ENCODE measurements around the gene TMEM94.
"Not testable (repeated sequence)": the region's sequence is repeated elsewhere in the genome, so short reads cannot be mapped to it uniquely, and the experiment has no call there.

TMEM94 gene

DNA sequence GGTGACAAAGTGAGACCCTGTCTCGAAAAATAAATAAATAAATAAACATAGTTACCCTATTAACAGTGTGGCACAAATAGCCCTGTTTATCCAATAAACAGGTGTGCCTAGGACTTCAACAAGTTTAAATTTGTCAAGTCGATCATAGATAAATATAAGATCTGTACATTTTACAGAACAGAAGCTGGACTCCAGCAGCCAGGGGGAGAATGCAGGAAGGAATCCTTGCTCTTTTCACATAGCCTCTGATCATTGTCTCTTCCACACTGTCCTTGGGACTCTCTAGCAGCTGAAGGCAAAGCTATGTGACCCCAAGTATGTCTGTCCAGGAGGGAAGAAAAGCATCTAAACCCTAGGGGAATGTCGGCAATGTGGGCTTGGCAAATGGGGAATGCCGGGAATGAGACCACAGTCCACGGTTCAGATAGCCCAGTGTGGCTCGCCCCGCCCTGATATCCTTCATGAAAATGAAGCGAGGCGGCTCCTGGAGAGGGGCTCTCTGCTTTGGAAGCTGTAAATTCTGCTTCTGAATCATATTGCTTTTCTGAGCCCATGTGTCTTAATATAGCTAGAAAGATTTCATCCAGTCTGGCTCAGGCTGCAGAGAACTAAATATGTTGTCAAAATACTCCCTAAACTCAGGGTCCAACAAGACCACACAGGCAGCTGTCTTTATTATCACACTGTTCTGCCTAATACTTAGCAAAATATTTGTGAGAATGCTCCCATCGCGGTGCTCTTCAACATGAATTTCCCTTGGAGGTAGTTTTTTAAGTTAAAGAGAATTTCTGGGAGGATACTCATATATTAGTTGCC, 26.1 kb upstream of the TMEM94 start:
- H3K4me1 ChIP-seq (ENCODE audit: control insufficient read depth, insufficient read depth, low read length), result peaks cover 17% of the 10 kb centered on the region
- H3K36me3 ChIP-seq (ENCODE audit: control insufficient read depth, insufficient read depth, low read length, severe bottlenecking), result no peaks in the 10 kb centered on the region
- no peaks in the 10 kb centered on the region for H3K9me3 ChIP-seq (ENCODE audit: control insufficient read depth, low read length)
- peak; percentile 84 for DNase-seq (ENCODE audit: low read depth)
- peaks cover 18% of the 10 kb centered on the region for H3K27me3 ChIP-seq (replicated peaks; ENCODE audit: control insufficient read depth, insufficient read depth, low read length)
- H3K4me3 ChIP-seq (ENCODE audit: low read length), result peak overlapping the region; percentile 29
- H3K9ac ChIP-seq (ENCODE audit: low read length), result peak overlapping the region; percentile 14

DNA sequence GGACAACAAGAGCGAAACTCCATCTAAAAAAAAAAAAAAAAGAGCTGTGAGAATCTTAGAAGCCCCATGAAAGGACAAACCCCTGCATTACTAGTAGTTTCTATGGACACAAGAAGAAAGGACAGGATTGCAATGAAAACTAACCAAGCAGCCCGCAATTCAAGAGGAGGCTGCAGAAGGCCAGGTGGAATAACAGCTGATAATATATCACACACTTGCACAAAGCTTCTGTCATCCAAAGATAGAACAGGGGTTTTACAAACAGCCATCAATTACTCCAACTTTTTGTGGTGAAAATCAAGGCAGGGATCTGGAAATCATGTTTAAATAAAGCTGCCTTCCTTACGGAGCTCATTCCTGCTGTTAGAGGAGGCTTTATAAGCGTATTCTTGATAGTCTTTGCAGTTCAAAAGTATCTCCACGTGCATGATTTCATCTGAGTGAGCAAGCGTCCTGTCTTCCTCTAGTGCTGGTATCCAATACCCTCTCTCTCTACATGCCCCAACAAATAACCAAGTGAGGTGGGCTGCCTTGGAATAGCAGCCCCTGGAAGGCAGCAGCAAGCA, 23.1 kb upstream of the TMEM94 start:
- Histone ChIP-seq H3K27me3 (replicated peaks; ENCODE audit: control insufficient read depth, insufficient read depth, low read length) (peaks cover 18% of the 10 kb centered on the region), H3K9ac (ENCODE audit: low read length) (no peak overlapping the region), H3K36me3 (ENCODE audit: control insufficient read depth, insufficient read depth, low read length, severe bottlenecking) (no peaks in the 10 kb centered on the region), H3K4me3 (ENCODE audit: low read length) (no peak overlapping the region), H3K9me3 (ENCODE audit: control insufficient read depth, low read length) (no peaks in the 10 kb centered on the region), H3K4me1 (ENCODE audit: control insufficient read depth, insufficient read depth, low read length) (peaks cover 23% of the 10 kb centered on the region)
- DNase-seq (ENCODE audit: low read depth), result no peak

DNA sequence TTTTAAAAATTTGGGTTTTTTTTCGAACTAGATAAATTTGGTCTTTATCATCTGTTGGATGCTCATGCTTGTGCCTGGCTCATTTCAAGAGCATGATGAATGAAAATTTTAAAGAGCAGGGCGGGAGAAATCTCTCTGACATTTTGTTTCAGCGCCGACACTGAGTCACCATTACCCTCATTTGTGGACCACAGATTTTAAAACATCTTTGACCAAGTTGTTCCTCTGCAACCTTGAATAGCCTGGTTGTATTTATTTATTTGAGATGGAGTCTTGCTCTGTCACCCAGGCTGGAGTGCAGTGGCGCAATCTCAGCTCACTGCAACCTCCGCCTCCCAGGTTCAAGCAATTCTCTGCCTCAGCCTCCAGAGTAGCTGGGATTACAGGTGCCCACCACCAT, 22.0 kb upstream of the TMEM94 start:
- peaks cover 16% of the 10 kb centered on the region for H3K4me1 ChIP-seq (ENCODE audit: control insufficient read depth, insufficient read depth, low read length)
- not testable (repeated sequence) for H3K4me3 ChIP-seq (ENCODE audit: low read length); DNase-seq (ENCODE audit: low read depth)

DNA sequence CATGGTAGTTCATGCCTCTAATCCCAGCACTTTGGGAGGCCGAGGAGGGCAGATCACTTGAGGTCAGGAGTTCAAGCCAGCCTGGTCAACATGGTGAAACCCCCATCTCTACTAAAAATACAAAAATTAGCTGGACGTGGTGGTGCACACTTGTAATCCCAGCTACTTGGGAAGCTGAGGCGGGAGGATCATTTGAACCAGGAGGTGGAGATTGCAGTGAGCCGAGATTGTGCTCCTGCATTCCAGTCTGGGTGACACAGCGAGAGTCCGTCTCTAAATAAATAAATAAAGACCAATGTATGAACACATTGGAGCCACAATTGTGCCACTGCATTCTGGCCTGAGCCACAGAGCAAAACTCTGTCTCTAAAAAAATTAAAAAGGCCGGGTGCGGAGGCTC, 19.0 kb upstream of the TMEM94 start:
- not testable (repeated sequence) for H3K36me3 ChIP-seq (ENCODE audit: control insufficient read depth, insufficient read depth, low read length, severe bottlenecking); H3K9ac ChIP-seq (ENCODE audit: low read length); H3K9me3 ChIP-seq (ENCODE audit: control insufficient read depth, low read length); H3K4me3 ChIP-seq (ENCODE audit: low read length); DNase-seq (ENCODE audit: low read depth); H3K4me1 ChIP-seq (ENCODE audit: control insufficient read depth, insufficient read depth, low read length)
- peaks cover 18% of the 10 kb centered on the region for H3K27me3 ChIP-seq (replicated peaks; ENCODE audit: control insufficient read depth, insufficient read depth, low read length)

More for the DNA sequence above, 22.0 kb upstream of the TMEM94 start:
- not testable (repeated sequence) for H3K9ac ChIP-seq (ENCODE audit: low read length); H3K36me3 ChIP-seq (ENCODE audit: control insufficient read depth, insufficient read depth, low read length, severe bottlenecking); H3K9me3 ChIP-seq (ENCODE audit: control insufficient read depth, low read length)
- peaks cover 18% of the 10 kb centered on the region for H3K27me3 ChIP-seq (replicated peaks; ENCODE audit: control insufficient read depth, insufficient read depth, low read length)

DNA sequence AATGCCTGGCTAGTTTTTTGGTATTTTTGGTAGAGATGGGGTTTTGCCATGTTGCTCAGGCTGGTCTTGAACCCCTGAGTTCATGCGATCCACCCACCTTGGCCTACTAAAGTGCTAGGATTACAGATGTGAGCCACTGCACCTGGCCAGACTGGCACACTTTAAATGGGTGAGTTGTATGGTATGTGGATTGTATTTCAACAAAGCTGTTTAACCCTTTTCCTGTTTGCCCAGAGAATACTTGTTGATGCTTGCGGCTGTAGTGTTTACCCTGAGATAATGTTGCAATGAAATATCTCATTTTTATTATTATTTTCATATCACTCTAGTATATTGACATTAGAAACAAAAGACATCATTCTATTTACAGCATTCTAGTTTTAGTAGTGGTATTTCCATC, 17.1 kb upstream of the TMEM94 start:
- DNase-seq (ENCODE audit: low read depth), result no peak
- Histone ChIP-seq H3K4me1 (ENCODE audit: control insufficient read depth, insufficient read depth, low read length) (peaks cover 6% of the 10 kb centered on the region), H3K9me3 (ENCODE audit: control insufficient read depth, low read length) (no peaks in the 10 kb centered on the region), H3K27me3 (replicated peaks; ENCODE audit: control insufficient read depth, insufficient read depth, low read length) (peaks cover 8% of the 10 kb centered on the region), H3K9ac (ENCODE audit: low read length) (no peak overlapping the region), H3K36me3 (ENCODE audit: control insufficient read depth, insufficient read depth, low read length, severe bottlenecking) (no peaks in the 10 kb centered on the region), H3K4me3 (ENCODE audit: low read length) (no peak overlapping the region)

DNA sequence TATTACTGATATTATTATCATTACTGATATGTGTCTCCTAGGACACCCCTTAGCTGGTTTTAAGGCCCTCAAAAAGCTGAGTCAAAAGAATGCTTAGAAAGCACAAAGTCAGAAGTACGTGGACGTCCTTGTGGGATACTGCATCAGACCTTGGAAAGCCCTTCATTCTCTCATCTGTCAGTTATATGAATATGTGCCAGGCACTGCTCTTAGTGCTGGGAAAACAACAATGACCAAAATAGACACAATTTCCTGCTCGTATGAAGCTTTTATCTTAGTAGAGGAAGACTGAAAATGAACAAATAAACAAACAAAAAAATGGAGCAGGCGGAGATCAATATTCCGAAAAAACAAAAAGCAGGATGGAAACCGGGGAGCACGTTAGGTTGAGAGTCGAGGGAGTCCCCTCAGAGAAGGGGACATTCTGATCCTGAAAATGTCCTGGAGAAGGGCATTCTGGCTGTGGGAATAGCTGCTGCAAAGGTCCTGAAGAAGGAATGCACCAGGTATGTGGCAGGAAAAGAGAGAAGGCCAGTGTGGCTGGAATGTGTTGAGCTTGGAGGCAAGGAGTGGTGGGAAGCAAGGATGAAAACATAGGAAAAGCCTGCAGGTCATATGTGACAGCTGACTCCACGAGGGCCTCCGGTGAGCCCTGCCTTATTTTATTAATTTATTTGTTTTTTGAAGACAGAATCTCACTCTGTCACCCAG, 15.5 kb upstream of the TMEM94 start:
- Histone ChIP-seq H3K4me3 (ENCODE audit: low read length) (no peak overlapping the region), H3K36me3 (ENCODE audit: control insufficient read depth, insufficient read depth, low read length, severe bottlenecking) (no peaks in the 10 kb centered on the region), H3K9me3 (ENCODE audit: control insufficient read depth, low read length) (no peaks in the 10 kb centered on the region), H3K9ac (ENCODE audit: low read length) (no peak overlapping the region), H3K27me3 (replicated peaks; ENCODE audit: control insufficient read depth, insufficient read depth, low read length) (no peaks in the 10 kb centered on the region), H3K4me1 (ENCODE audit: control insufficient read depth, insufficient read depth, low read length) (peaks cover 3% of the 10 kb centered on the region)
- no peak for DNase-seq (ENCODE audit: low read depth)

DNA sequence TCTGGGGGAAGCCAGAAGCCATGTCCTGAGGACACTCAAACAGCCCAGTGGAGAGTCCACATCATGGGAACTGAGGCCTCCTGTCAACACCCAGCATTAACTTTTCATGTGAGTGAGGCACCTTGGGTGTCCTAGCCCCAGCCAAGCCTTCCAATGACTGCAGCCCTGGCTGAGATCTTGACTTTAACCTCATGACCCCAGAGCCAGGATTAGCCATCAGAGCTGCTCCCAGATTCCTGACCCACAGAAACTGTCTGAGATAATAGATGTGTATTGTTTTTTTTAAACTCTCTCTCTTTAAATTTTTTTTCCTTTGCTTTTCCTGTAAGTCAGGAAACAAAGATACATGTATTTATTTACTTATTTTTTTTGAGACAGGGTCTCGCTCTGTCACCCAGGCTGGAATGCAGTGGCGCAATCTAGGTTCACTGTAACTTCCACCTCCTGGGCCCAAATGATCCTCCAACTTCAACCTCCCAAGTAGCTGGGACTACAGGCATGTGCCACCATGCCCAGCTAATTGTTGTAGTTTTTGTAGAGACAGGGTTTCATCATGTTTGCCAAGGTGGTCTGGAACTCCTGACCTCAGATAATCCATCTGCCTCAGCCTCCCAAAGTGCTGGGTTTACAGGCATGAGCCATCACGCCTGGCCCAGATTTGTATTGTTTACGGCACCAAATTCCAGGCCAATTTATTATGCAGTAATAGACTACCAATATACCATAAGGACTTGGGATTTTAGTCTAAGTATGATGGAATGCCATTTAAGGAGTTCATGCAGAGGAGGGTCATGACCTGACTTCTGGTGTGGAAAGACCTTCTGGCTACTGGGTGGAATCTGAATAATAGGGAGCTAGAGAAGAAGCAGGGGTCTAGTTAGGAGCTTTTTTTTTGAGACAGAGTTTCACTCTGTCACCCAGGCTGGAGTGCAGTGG, 14.0 kb upstream of the TMEM94 start:
- no peak overlapping the region for H3K9ac ChIP-seq (ENCODE audit: low read length)

DNA sequence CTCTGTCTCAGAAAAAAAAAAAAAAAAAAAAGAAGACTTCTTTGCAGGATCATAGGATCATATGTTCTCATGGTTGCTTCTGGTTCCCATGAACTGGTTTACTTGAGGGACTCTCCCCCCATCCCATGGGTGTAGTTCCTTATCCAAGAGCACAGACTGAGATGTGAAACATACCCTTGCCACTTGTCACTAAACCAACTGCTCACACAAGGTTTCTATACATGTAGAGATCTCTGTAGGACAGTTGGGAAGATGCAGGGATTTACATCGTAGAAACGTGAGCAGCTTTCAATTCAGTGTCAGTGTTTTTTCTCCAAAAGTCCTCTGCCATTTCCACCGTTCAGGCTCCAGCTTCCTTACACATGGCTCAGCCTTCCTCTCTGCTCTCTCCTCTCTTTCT, 11.1 kb upstream of the TMEM94 start:
- no peaks in the 10 kb centered on the region for H3K9me3 ChIP-seq (ENCODE audit: control insufficient read depth, low read length)
- no peak overlapping the region for H3K4me3 ChIP-seq (ENCODE audit: low read length)
- no peaks in the 10 kb centered on the region for H3K36me3 ChIP-seq (ENCODE audit: control insufficient read depth, insufficient read depth, low read length, severe bottlenecking)
- H3K27me3 ChIP-seq (replicated peaks; ENCODE audit: control insufficient read depth, insufficient read depth, low read length), result no peaks in the 10 kb centered on the region
- DNase-seq (ENCODE audit: low read depth), result no peak
- H3K9ac ChIP-seq (ENCODE audit: low read length), result no peak overlapping the region
- H3K4me1 ChIP-seq (ENCODE audit: control insufficient read depth, insufficient read depth, low read length), result no peaks in the 10 kb centered on the region

More for the DNA sequence above, 14.0 kb upstream of the TMEM94 start:
- H3K36me3 ChIP-seq (ENCODE audit: control insufficient read depth, insufficient read depth, low read length, severe bottlenecking), result no peaks in the 10 kb centered on the region
- H3K27me3 ChIP-seq (replicated peaks; ENCODE audit: control insufficient read depth, insufficient read depth, low read length), result no peaks in the 10 kb centered on the region
- no peak overlapping the region for H3K4me3 ChIP-seq (ENCODE audit: low read length)
- H3K4me1 ChIP-seq (ENCODE audit: control insufficient read depth, insufficient read depth, low read length), result no peaks in the 10 kb centered on the region
- H3K9me3 ChIP-seq (ENCODE audit: control insufficient read depth, low read length), result no peaks in the 10 kb centered on the region
- DNase-seq (ENCODE audit: low read depth), result no peak

DNA sequence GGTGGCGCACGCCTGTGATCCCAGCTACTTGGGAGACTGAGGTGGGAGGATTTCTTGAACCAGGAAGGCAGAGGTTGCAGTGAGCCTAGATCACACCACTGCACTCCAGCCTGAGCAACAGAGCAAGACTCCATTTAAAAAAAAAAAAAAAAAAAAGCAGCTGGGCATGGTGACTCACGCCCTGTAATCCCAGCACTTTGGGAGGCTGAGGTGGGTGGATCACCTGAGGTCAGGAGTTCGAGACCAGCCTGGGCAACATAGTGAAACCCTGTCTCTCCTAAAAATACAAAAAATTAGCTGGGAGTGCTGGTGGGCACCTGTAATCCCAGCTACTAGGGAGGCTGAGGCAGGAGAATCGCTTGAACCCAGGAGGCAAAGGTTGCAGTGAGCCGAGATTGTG, 10.5 kb upstream of the TMEM94 start:
- not testable (repeated sequence) for H3K9me3 ChIP-seq (ENCODE audit: control insufficient read depth, low read length); H3K36me3 ChIP-seq (ENCODE audit: control insufficient read depth, insufficient read depth, low read length, severe bottlenecking); H3K9ac ChIP-seq (ENCODE audit: low read length); DNase-seq (ENCODE audit: low read depth); H3K4me3 ChIP-seq (ENCODE audit: low read length); H3K4me1 ChIP-seq (ENCODE audit: control insufficient read depth, insufficient read depth, low read length); H3K27me3 ChIP-seq (replicated peaks; ENCODE audit: control insufficient read depth, insufficient read depth, low read length)

DNA sequence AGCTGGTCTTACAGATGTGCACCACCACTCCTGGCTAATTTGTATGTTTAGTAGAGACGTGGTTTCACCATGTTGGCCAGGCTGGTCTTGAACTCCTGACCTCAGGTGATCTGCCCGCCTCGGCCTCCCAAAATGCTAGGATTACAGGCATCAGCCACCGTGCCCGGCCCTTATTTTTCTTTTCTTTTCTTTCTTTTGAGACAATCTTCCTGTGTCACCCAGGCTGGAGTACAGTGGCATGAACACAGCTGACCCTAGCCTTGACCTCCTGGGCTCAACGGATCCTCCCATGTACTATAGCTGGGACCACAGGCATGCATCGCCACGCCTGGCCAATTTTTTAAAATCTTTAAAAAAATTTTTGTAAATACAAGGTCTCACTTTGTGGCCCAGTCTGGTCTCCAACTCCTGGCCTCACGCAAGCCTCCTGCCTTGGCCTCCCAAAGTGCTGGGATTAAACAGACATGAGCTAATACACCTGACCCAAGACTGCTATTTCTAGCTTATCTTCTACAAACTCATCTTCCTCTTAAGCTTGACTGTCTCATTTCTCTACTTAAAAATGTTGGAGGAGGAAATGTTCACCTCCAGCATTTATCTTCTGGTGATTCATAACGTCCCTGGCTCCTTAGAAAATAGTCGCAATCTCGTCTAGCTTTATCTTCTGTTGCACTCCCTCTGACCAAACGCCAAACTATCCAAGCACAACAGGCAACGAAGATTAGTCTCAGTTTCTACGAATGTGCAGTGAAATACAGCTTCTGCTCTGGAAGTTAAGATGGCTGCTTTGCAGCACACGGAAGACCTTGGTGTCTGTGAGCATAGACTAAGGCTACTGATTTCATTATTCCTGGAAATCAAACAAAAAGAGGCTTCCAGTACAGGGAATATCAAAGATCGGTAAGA, 8.2 kb upstream of the TMEM94 start:
- Histone ChIP-seq H3K9ac (ENCODE audit: low read length) (no peak overlapping the region), H3K9me3 (ENCODE audit: control insufficient read depth, low read length) (no peaks in the 10 kb centered on the region), H3K4me1 (ENCODE audit: control insufficient read depth, insufficient read depth, low read length) (no peaks in the 10 kb centered on the region), H3K36me3 (ENCODE audit: control insufficient read depth, insufficient read depth, low read length, severe bottlenecking) (no peaks in the 10 kb centered on the region), H3K4me3 (ENCODE audit: low read length) (no peak overlapping the region), H3K27me3 (replicated peaks; ENCODE audit: control insufficient read depth, insufficient read depth, low read length) (no peaks in the 10 kb centered on the region)
- no peak for DNase-seq (ENCODE audit: low read depth)
